WI38 (cell line): Measurements from ENCODE around the gene CPSF7.

Experiments used
- H3K4me3 ChIP-seq: 2 replicates; pipeline ENCODE4 v1.5.1; 2011; ENCODE audit warnings: low read depth, mild to moderate bottlenecking, control low read depth, low read length
- TF ChIP-seq, protein P1 (sequence below): IDR thresholded peaks from 2 replicates; pipeline ENCODE4 v1.5.1; 2012; ENCODE audit warnings: low read depth, mild to moderate bottlenecking, control low read depth, low read length

Gene CPSF7

DNA sequence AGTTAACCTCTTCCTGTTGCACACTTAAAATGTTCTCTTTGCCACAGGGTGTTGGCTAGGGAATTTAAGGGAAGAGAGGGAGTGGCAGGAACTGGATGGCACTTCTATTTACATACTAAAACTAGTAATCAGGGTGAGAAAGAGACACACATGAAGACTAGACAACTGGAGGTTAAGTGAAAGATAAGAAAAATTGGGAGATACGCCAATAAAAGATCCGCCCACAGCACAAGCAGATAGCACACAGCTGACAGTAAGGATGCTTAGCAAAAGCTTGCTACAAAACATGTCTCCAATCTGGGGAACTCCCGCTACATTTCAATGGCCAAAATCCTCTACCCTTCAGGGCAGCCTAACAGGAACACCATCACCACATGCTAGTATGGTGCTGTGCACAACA lies 12.8 kb downstream of the CPSF7 start:
- TF ChIP-seq, protein P1, sequence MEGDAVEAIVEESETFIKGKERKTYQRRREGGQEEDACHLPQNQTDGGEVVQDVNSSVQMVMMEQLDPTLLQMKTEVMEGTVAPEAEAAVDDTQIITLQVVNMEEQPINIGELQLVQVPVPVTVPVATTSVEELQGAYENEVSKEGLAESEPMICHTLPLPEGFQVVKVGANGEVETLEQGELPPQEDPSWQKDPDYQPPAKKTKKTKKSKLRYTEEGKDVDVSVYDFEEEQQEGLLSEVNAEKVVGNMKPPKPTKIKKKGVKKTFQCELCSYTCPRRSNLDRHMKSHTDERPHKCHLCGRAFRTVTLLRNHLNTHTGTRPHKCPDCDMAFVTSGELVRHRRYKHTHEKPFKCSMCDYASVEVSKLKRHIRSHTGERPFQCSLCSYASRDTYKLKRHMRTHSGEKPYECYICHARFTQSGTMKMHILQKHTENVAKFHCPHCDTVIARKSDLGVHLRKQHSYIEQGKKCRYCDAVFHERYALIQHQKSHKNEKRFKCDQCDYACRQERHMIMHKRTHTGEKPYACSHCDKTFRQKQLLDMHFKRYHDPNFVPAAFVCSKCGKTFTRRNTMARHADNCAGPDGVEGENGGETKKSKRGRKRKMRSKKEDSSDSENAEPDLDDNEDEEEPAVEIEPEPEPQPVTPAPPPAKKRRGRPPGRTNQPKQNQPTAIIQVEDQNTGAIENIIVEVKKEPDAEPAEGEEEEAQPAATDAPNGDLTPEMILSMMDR, result no peak
- no peak overlapping the region for H3K4me3 ChIP-seq

DNA sequence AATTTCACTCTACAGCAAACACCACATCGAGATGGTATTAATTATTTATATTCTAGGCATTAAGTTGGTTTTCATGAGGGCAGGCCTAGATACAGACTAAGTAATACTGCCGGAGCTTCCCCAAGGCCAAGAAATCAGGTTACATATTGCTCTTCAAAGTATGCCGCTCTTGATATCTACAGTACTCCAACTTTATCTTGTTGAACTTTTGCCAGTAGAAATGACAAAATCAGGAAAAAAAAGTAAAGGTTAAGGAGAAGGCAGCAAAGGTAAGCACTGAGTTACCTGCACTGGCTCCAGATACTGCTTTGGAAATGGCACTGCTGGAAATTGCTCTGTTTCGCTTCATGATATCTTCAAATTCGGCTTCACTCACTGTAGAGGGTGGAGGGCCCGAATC lies 14.4 kb downstream of the CPSF7 start:
- no peak overlapping the region for H3K4me3 ChIP-seq
- TF ChIP-seq, protein P1, result no peak

DNA sequence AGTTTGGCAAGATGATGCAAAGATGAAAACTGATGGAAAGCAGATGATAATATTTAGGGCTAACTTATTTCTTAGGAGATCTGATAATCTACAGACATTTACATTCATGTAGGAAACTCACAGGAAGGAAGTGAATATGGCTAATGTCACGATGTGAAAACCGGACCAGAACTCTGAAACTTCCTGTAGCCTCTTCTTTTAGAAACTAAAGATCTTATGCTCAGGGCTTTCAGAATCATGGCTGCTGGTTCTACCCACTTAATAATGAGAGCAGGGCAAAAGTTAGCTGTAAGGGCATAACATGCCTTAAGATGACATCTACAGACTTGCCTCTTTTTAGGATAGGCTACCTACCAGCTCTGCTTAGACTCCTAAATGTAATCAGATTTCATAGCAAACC lies 15.2 kb downstream of the CPSF7 start:
- H3K4me3 ChIP-seq, result no peak overlapping the region
- TF ChIP-seq, protein P1, result no peak

DNA sequence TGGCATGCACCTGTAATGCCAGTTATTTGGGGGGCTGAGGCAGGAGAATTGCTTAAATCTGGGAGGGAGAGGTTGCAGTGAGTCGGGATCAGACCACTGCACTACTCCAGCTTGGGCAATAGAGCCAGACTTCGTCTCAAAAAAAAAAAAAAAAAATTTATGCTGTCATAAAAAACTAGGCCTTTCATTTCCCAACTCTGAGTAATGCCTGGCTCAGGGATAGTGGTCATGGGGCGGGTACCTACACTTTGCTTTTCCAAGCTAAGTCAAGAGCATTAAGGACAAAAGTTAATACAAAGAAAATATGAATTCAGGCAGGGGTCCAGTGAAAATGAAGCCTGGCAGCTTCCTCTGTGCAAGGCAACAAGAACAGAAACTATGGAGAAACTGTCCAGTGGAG lies 16.3 kb downstream of the CPSF7 start:
- TF ChIP-seq, protein P1, result no peak
- no peak overlapping the region for H3K4me3 ChIP-seq

DNA sequence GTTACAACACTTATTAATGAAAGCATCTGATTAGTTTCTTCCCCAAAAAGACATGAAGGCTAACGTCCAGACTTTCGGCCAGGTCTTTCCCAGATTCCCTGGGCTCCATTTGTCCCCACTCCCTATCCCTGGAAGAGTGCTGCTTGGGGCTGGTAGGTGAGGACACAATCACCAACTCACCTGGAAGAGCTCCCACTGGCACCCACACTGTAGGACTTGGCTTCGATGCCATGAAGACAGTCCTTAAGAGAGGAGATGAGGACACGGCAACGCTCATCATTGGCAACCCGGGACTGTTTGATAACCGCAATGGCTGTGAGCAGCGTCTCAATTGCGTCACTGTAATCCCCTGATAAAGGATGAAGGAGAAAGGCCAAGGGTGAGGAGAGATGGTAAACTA lies 18.2 kb downstream of the CPSF7 start:
- TF ChIP-seq, protein P1, result no peak
- no peak overlapping the region for H3K4me3 ChIP-seq

DNA sequence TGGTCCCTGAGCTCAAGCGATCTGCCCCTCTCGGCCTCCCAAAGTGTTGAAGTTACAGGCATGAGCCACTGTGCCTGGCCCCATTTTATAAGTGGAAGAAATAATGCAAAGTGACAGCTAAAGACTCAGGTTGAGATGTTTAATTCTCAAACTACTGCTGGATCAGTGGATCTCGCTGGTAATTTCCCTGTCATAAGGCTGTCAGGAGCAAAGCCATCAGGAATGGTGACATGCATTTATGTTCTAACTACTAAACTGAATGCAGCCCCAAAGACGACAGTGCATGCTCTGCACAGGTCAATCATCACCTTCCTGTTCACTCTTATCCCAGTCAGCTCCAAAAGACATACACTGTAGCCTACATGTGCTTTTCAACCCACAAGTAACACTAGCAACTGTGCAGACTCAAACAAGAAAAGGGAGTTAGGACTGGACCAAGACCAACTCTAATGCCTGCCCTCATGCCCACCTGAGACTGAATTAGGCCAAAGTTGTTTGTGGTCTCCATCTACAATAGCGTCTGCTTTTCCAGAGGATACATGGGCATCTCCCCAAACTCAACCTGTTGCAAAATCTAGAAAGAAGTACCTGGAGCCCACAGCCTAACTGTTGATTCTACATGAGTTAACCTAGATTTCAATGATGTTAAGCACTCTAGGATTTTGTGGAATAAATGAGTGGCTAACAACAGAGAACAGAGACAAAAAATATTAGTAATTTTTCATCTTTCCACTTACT lies 22.6 kb downstream of the CPSF7 start:
- TF ChIP-seq, protein P1, result no peak
- H3K4me3 ChIP-seq, result no peak overlapping the region

DNA sequence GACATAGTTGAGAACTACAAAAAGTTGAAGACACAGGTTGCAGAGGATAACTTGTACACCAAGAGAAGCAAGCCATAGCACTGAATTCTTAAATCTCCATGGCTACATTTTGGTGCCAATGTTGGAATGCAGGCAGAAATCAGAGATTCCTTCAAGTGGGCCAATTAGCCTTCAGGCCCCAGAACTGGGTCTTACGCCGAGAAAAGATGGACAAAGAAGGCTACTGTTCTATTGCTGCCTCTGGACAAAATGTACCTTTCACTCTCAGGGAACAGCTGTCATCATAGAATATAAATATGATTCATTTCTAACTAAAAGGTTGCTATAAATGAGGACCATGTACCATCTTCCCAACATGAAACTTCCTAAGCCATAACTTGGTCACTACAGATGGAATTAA lies 23.7 kb downstream of the CPSF7 start:
- TF ChIP-seq, protein P1, result no peak

More for the DNA sequence above, 23.7 kb downstream of the CPSF7 start:
- H3K4me3 ChIP-seq, result no peak overlapping the region
